Measurements from ENCODE around the gene HSH2D.

The HSH2D gene

DNA sequence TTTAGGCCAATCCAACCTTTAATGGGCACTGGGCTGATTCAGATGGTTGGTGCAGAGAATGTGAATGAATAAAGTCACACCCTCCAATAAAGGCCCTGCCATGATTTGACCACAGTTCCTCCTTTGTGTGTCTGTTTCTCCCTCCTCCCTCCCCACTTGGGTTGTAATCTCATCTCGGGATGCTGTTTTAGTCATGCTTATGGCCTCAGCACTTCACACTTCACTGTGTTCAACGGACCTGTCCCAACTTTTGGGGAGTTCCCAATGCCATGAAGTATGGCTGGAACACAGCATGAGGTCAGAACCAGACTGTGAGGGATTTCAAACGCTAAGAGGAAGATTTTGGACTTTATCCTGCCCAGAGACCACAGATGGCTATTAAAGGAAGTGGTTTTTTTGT lies 37.4 kb upstream of the HSH2D start:
- no peaks in the 10 kb centered on the region for H3K9me3 ChIP-seq (ENCODE audit: severe bottlenecking)
- ATAC-seq (ENCODE audit: low read depth) (peak; percentile 21; the same call in 2 of the 3 replicates), DNase-seq (ENCODE audit: low spot score) (no peak)
- H3K27me3 ChIP-seq (ENCODE audit: insufficient read depth, poor library complexity, severe bottlenecking) = no peaks in the 10 kb centered on the region
- peaks cover 25% of the 10 kb centered on the region for H3K36me3 ChIP-seq (ENCODE audit: low read depth)
- H3K4me3 ChIP-seq (ENCODE audit: severe bottlenecking) = no peak overlapping the region
- no peak overlapping the region for H3K27ac ChIP-seq (ENCODE audit: poor library complexity, severe bottlenecking)
- TF ChIP-seq, protein P1, sequence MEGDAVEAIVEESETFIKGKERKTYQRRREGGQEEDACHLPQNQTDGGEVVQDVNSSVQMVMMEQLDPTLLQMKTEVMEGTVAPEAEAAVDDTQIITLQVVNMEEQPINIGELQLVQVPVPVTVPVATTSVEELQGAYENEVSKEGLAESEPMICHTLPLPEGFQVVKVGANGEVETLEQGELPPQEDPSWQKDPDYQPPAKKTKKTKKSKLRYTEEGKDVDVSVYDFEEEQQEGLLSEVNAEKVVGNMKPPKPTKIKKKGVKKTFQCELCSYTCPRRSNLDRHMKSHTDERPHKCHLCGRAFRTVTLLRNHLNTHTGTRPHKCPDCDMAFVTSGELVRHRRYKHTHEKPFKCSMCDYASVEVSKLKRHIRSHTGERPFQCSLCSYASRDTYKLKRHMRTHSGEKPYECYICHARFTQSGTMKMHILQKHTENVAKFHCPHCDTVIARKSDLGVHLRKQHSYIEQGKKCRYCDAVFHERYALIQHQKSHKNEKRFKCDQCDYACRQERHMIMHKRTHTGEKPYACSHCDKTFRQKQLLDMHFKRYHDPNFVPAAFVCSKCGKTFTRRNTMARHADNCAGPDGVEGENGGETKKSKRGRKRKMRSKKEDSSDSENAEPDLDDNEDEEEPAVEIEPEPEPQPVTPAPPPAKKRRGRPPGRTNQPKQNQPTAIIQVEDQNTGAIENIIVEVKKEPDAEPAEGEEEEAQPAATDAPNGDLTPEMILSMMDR (IDR thresholded peaks at IDR 0.05; ENCODE audit: poor library complexity, severe bottlenecking) = no peak
- peaks cover 5% of the 10 kb centered on the region for H3K4me1 ChIP-seq (ENCODE audit: insufficient read depth, poor library complexity, severe bottlenecking)

DNA sequence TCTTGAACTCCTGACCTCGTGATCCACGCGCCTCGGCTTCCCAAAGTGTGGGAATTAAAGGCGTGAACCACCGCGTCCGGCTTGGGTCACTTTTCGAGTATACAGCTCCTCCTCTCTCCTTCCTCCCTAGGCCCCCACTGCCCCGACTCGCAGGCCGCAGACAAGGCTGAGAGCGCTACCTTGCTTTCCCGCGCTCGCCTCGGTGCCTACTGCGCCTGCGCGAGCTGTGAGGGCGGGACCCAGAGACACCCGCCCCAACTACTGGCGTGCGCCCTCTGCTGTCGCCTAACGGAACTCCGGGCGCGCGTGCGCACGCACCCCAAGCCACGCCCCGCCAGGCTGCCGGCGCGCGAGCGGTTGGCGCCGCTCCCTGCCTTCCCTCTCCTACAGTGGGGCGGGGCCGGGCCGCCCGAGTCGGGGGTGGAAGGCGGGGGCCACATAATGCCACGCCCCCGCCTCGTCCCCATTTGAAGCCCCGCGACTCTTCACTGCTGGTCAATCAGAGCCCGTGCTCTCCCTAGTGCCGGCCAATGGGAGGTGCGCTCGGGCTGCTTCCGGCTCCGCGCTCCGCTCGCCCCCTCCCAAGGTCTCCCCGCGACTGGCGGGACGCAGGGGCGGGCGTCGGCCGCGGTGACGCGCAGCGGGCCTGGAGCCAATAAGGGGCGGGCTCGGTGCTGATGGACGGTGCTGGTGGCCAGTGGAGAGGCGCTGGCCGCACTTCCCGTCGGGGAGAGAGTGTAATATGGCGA lies 32.2 kb upstream of the HSH2D start, which contains the start of gene RAB8A:
Gene RAB8A (plus strand): TSS at position 730 of the 749 bp plus-strand sequence. CDS start 13 bp downstream, at position 743.
- H3K27ac ChIP-seq (ENCODE audit: poor library complexity, severe bottlenecking) = peak within 1 kb of the TSS; percentile 67
- peaks cover 5% of the 10 kb centered on the region for H3K4me1 ChIP-seq (ENCODE audit: insufficient read depth, poor library complexity, severe bottlenecking)
- TF ChIP-seq, protein P1 (IDR thresholded peaks at IDR 0.05; ENCODE audit: poor library complexity, severe bottlenecking) = peak; percentile 97
- peaks cover 31% of the 10 kb centered on the region for H3K36me3 ChIP-seq (ENCODE audit: low read depth)
- DNase-seq (ENCODE audit: low spot score) (peak; percentile 98), ATAC-seq (ENCODE audit: low read depth) (peak; percentile 96)
- no peaks in the 10 kb centered on the region for H3K9me3 ChIP-seq (ENCODE audit: severe bottlenecking)
- H3K4me3 ChIP-seq (ENCODE audit: severe bottlenecking) = peak within 1 kb of the TSS; percentile 96
- H3K27me3 ChIP-seq (ENCODE audit: insufficient read depth, poor library complexity, severe bottlenecking) = no peaks in the 10 kb centered on the region

DNA sequence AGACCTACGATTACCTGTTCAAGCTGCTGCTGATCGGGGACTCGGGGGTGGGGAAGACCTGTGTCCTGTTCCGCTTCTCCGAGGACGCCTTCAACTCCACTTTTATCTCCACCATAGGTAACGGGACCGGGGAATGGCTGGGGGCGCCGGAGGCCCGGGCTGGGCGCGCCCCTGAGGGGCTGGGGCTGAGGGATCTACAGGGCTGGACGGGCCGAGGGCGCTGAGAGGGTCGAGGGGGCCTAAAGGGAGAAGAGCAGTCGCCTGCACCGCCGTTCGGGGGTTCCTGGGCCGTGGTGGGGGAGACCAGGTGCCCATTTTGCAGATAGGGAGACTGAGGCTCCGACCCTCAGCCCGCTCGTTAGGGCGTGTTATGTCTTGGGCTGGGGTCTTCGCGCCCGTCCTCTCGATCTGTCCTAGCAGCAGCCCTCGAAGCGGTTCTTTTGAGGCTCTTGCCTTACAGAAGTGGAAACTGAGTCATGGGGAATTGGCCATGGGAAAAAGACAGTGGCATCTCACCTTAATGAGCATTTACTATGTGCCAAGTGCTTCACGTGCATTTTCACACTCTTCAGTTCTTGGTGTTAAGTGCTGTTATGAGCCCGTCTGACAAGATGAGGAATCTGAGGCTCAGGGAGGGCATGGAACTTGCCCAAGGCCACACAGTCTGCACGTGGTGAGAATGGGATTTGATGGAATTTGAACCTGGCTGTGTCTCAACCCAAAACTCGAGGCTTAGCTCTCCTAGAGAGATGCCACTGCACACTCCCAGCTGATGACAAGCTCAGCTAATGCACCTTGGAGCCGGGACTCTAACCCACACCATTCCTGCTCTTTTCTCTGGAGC lies 31.4 kb upstream of the HSH2D start:
- H3K36me3 ChIP-seq (ENCODE audit: low read depth) = peaks cover 34% of the 10 kb centered on the region
- peak overlapping the region; percentile 67 for H3K27ac ChIP-seq (ENCODE audit: poor library complexity, severe bottlenecking)
- ATAC-seq (ENCODE audit: low read depth) (no peak), DNase-seq (ENCODE audit: low spot score) (no peak)
- TF ChIP-seq, protein P1 (IDR thresholded peaks at IDR 0.05; ENCODE audit: poor library complexity, severe bottlenecking) = no peak
- H3K9me3 ChIP-seq (ENCODE audit: severe bottlenecking) = no peaks in the 10 kb centered on the region
- peaks cover 5% of the 10 kb centered on the region for H3K4me1 ChIP-seq (ENCODE audit: insufficient read depth, poor library complexity, severe bottlenecking)
- no peaks in the 10 kb centered on the region for H3K27me3 ChIP-seq (ENCODE audit: insufficient read depth, poor library complexity, severe bottlenecking)
- peak overlapping the region; percentile 96 for H3K4me3 ChIP-seq (ENCODE audit: severe bottlenecking)

DNA sequence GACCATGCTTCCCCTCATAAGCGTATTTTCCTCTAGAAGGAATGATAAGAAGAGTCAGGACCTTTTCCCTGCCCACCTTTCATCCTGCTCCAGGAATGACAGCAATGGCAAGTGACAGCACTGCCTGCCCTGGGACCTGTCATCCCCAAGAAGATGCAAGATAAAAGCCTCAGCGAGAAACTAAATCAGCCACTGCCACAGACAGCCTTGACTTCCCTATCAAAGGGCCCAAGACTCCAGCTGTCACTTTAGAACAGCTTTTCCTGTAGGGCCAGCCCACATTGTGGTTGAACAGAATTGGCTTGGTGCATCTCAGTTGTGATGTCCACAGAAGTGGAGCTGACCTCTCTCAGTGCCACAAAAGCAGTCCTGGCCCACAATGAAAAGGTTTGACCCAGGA lies 30.7 kb upstream of the HSH2D start:
- H3K27ac ChIP-seq (ENCODE audit: poor library complexity, severe bottlenecking) = peak overlapping the region; percentile 67
- no peaks in the 10 kb centered on the region for H3K27me3 ChIP-seq (ENCODE audit: insufficient read depth, poor library complexity, severe bottlenecking)
- peaks cover 5% of the 10 kb centered on the region for H3K4me1 ChIP-seq (ENCODE audit: insufficient read depth, poor library complexity, severe bottlenecking)

More for the DNA sequence above, 30.7 kb upstream of the HSH2D start:
- peak overlapping the region; percentile 96 for H3K4me3 ChIP-seq (ENCODE audit: severe bottlenecking)
- peaks cover 36% of the 10 kb centered on the region for H3K36me3 ChIP-seq (ENCODE audit: low read depth)
- no peak for DNase-seq (ENCODE audit: low spot score)
- no peak for ATAC-seq (ENCODE audit: low read depth)
- TF ChIP-seq, protein P1 (IDR thresholded peaks at IDR 0.05; ENCODE audit: poor library complexity, severe bottlenecking) = no peak
- H3K9me3 ChIP-seq (ENCODE audit: severe bottlenecking) = no peaks in the 10 kb centered on the region
